ENCODE measurements around the gene TRIM3. TPM values are rescaled to one million over a fixed set of nuclear protein-coding genes. Genes with fewer than 3 reads are reported as not detected.

Gene TRIM3
- total RNA-seq, 1 donor from 2014 or later, result 31.0 TPM

DNA sequence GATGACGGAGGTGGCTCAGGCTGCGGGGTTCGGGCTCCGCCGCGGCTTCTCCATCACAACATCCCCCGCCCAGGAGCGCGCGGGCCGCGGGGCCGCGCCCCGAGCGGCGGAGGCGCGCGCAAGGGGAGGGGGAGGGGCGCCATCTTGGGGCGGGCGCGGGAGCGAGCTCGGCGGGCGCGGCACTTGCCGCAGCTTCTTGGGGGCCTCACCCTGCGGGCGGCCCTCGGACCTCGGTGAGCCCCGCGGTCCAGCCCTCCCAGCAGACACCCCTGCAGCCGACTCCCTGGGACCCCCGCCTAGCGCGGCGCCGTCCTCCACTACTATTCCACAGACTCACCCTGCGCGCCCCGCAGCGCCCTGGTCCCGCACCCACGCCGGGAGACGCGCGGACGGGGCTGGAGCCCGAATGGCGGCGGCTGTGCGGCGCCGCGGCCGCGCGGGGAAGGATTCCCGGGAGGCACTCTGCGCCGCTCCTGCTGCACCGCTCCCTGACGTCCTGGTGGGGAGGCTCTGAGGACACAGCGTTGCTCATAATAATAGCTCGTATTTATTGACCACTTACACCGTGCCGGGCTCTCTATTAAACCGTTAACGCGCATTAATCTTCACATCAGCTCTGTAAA lies 54.6 kb downstream of the TRIM3 start, which contains the start of gene APBB1:
Gene APBB1 (minus strand): TSS at position 86 of the 623 bp plus-strand sequence. CDS start 7,747 bp downstream, outside the sequence.
- TF ChIP-seq, protein P1, sequence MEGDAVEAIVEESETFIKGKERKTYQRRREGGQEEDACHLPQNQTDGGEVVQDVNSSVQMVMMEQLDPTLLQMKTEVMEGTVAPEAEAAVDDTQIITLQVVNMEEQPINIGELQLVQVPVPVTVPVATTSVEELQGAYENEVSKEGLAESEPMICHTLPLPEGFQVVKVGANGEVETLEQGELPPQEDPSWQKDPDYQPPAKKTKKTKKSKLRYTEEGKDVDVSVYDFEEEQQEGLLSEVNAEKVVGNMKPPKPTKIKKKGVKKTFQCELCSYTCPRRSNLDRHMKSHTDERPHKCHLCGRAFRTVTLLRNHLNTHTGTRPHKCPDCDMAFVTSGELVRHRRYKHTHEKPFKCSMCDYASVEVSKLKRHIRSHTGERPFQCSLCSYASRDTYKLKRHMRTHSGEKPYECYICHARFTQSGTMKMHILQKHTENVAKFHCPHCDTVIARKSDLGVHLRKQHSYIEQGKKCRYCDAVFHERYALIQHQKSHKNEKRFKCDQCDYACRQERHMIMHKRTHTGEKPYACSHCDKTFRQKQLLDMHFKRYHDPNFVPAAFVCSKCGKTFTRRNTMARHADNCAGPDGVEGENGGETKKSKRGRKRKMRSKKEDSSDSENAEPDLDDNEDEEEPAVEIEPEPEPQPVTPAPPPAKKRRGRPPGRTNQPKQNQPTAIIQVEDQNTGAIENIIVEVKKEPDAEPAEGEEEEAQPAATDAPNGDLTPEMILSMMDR (conservative IDR thresholded peaks at IDR 0.05; ENCODE audit: low read depth, low read length), result no peak
- peak within 1 kb of the TSS; percentile 79 for H3K4me3 ChIP-seq (ENCODE audit: low read depth, low read length)
- no peak for DNase-seq (ENCODE audit: low read depth)

DNA sequence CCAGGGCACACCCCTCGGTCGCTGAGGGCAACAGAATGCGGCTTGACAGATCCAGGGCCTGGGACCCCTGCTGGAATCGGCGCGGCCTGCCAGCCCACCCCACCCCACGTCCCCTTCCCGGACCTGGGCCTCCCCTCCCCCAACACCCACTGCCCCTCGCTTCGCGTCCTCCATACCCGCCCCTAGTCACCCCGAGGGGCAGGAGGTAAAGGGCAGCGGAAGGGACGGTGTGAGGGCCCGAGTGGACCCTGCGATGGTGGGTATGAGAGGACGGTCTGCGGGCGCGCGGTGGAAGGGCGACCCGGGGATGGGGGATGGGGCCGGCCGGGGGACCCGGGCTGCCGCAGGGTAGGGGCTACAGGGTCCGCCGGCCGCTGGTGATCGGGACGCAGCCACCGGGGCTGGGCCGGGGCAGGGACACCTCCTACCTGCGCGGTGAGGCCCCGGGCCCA lies 55.2 kb downstream of the TRIM3 start:
- peak overlapping the region; percentile 79 for H3K4me3 ChIP-seq (ENCODE audit: low read depth, low read length)
- no peak for DNase-seq (ENCODE audit: low read depth)
- TF ChIP-seq, protein P1 (conservative IDR thresholded peaks at IDR 0.05; ENCODE audit: low read depth, low read length), result no peak

DNA sequence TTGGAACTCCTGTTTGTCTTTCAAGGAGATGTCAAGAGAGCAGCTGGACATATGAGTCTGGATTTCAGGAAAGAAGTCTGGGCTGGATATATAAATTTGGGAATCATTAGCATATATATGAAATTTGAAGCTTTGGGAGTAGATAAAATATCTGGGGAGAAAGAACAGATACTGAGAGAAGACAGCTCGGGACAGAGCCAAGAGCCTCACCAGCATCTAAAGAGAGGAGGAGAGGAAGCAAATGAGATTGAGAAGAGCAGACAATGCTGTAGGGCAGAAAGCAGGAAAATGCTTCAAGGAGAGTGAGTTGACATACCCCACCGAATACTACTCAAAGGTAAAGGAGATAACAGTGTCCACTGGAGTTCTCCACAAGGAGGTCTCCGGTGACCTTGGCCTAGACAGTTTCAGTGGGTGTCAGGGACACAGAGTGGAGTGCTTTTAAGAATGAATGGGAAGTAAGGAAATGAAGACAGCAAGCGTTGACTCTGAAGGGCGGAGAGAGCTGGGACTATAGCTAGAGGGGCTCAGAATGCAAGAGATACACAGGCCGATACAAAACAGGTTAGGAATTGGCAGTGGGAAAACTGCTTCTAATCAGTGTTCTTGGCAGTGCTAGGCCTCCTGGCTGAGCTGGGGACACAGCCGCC lies 55.7 kb downstream of the TRIM3 start:
- DNase-seq (ENCODE audit: low read depth), result no peak
- peak overlapping the region; percentile 79 for H3K4me3 ChIP-seq (ENCODE audit: low read depth, low read length)
- TF ChIP-seq, protein P1 (conservative IDR thresholded peaks at IDR 0.05; ENCODE audit: low read depth, low read length), result no peak

DNA sequence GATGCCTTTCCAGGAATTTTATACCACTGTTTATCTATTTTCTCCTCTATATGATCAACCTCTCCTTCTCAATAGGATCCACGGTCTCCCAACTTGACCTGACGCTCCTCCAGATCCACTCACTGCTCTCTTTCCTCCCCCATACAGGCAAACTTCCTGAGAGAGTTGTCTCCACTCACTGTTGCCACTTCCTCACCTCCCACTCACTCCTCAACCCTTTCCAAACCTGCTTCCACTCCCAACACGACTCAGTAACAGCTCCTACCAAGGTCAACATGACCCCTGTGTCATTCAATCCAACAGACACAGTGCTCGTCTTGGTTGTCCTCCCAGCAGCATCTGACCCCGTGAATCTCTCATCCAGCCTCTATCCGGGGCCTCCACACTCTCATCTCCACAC lies 57.9 kb downstream of the TRIM3 start:
- no peak overlapping the region for H3K4me3 ChIP-seq (ENCODE audit: low read depth, low read length)
- TF ChIP-seq, protein P1 (conservative IDR thresholded peaks at IDR 0.05; ENCODE audit: low read depth, low read length), result no peak
- no peak for DNase-seq (ENCODE audit: low read depth)

DNA sequence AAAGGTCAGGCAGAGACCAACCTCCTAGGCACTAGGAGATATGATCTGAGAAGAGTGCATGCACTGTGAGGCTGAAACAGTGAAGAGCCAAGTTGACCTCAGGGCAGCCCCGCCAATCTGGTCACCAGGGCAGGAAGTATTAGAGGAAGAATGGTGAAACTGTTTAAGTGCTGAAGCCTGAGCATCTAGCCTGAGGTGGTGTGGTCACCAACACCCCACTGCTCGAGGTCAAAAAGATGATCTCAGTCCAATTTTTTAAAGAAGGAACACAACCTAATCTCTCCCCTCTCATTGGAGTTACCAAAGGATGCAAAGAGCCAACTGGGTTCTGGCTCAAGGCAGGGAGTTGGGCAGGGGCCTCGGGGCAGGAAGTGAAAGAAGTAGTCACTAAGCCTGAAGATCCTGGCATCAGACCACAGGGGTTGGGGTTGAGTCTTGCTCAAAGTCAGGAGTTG lies 58.8 kb downstream of the TRIM3 start:
- no peak overlapping the region for H3K4me3 ChIP-seq (ENCODE audit: low read depth, low read length)
- no peak for DNase-seq (ENCODE audit: low read depth)
- TF ChIP-seq, protein P1 (conservative IDR thresholded peaks at IDR 0.05; ENCODE audit: low read depth, low read length), result no peak

DNA sequence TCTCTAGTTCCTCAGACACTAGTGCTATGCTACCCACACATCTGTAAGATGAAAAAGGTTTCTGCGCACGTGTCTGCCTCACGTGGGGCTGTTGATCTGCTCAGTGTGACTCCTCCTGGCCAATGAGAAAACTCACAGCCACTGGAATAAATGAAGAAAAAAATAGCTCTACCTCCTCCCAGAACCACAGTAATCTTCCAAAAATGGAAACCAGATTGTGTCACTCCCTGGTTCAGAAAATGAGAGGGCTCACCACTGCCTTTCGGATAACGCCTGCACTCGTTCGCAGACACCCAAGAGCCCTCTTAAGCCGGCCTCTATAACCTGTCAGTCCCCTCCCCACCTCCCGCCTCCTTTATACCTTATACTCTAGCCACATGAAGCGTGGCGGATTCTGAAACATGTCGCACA lies 59.9 kb downstream of the TRIM3 start:
- TF ChIP-seq, protein P1 (conservative IDR thresholded peaks at IDR 0.05; ENCODE audit: low read depth, low read length), result no peak
- DNase-seq (ENCODE audit: low read depth), result no peak

More for the DNA sequence above, 59.9 kb downstream of the TRIM3 start:
- no peak overlapping the region for H3K4me3 ChIP-seq (ENCODE audit: low read depth, low read length)
